HG03460 (cell line): Measurements from ENCODE around the gene SMIM1.
A peak's percentile ranks its signal among the peaks of the same experiment; 100 is the strongest.

ENCODE experiments used
- ATAC-seq: cut with Tn5 transposase; IDR thresholded peaks from one replicate; pipeline ENCODE4 v1.9.1; 2021; ENCODE audit not compliant: unreplicated experiment

The SMIM1 gene

DNA sequence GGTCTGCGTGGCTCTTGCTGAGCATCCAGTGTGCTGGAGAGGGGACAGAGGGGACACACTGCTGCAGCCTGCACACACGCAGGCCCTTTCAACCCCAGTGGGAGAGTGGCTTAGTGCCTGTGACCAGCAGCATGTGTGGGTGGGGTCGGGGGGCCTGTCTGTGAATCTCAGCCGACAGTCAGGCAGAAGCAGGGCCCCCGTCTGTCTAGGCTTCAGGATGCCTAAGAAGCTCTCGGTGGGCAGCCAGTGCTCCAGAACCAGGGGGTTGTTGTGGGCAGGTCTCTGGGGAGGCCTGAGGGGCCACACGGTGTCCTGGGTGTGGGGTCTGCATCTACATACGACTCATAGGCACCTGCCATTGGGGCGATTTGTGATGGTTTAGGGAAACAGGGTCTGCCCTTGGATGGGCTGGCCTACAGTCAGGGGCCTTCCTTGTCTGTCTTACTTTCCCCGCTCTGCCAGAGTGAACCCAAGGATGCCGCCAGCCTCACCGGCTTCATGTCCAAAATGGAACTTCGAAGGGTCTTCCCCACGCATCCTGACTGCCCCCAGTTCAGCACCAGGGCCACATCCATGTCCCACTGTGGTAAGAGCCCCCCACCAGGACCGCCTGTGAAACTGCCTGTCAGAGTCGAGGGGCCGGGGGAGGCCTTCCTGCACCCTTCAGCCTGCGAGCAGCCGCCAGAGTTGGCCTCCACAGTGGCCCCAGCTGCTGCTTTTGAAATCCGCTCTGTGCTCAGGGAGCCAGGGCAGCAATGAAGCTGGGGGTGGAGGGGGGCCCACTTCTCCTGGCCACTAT lies 18.7 kb upstream of the SMIM1 start:
- ATAC-seq: no peak

DNA sequence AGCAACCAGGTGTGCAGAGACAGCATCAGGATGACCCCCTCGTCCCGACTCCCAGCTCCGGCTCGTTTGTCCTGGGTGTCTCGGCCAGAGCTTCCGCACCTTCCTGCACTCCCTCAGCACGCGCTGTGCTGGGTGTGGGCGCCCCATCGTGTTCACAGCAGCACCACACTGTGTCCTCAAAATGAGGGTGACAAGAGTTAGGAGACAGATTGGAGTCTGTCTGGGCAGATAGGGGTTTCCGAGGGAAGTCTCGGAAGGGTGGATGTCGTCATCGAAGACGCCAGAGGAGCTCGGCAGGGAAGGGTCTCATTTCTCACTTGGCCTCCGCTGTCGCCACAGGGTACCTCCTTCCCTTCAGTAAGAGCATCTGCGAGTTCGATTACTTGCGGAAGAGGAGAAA lies 16.2 kb upstream of the SMIM1 start:
- no peak for ATAC-seq

DNA sequence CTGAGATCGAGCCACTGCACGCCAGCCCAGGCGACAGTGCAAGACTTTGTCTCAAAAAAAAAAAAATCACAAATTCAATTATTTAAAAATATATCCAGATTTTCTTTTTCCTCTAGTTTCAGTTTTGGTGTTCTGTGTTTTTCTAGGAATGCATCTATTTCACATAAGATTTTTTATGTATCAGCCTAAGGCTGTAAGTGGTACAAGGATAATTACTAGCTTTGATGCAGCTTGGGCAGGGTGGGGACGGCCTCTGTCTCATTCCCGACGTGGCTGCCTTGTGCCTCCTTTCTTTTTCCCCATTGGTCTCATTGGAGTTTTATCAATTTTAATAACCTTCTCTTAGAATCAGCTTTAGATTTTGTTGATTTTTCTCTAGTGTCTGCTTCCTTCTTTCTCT lies 13.4 kb upstream of the SMIM1 start:
- no peak for ATAC-seq

DNA sequence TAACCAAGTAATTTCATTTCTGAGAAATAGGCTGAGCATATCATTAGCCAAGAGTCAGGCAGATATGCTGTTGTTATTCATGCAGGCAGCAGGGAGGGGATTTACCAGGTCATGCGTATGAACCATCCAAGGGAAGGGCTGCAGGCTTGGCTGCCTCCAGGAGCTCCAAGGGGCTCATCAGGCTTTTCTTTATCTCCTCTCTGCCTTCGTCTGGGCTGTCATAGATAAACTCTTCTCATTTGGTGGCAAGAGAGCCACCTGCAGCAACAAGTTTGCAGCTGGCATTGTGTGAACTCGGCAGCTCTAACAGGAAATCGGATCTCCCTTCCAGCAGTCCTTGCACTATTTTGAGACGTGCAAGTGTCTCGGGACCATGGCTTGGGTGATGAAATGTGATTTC lies 12.8 kb upstream of the SMIM1 start:
- ATAC-seq: no peak

DNA sequence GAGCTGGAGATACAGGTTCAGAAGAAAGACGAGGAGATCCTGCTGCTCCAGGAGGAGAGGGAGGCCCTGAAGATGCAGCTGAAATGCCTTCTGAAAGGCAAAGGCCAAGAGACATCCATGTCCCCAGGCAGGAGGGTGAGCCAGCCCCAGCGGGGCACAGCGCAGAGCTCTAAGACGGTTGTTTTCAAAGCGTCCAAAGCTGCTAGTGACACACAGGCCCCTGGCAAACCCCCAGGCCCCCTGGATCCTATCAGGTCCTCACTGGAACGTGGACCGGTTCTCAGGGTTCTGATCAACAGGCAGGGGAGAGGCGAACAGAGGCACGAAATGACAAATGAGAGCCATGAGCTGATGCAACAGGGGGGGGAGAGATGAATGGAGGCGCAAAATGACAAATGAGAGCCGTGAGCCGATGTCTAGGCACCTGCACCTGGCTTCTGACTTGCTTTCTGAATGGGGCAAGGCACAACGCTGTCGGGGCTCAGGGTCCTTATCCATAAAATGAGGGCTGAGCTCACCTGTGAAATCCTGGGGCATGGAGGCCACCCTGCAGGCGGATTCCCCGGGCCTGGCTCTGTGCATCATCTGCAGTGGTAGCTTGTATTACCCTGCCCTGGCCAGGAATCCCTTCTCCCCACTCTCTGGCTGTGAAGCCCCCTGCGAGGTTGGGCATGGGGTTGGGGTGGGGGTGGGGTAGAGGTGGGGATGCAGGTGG lies 11.1 kb upstream of the SMIM1 start:
- no peak for ATAC-seq

DNA sequence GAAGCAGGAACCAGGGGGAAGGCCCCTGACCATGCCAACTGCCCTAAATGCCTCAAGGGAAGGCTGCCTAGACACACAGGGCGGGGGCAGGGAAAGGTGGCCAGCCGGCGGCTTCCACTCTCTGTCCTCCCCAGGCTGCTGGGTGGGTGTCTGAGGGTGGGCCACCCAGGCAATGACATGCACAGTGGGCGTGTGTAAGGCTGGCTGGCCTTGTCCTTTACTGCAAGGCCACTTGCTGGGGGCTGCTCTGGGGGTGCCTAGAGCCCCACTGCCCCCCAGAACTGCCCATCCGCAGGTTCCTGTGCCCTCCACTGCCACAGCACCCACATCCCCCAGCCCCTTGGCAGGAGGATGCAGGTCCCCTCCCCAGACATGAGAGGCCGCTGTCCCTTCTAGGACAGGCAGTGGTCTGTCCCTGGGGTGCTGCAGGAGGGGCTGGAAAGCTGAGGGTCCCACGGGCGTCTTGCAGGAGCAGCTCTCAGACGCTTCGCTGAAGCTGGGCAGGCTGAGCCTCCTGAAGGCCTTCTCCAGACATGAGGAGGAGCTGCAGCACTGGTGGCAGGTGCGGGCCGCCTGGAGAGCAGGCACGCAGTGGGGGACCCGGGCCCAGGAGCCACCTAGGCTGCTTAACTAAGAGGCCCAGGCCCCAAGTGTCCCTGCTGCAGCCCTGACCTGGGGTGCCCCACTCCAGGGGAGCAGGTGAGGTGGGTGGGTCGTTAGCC lies 10.2 kb upstream of the SMIM1 start:
- no peak for ATAC-seq

DNA sequence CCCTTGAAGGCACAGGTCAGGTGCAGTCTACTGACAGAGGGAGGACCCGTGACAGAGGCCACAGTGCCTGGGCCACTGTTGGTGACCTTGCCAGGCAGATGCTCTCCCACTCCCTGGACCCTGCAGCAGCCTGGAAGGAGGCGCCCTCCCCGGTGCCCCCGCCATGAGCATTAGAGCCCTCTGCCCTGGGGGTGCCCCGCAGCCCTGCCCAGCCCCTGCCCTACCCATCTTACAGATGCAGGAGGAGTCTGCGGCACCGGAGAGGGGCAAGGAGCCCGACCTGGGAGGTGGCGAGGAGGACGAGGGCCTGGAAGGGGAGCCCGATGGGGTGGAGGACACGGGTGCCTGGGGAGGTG lies 9.7 kb upstream of the SMIM1 start:
- ATAC-seq: no peak

DNA sequence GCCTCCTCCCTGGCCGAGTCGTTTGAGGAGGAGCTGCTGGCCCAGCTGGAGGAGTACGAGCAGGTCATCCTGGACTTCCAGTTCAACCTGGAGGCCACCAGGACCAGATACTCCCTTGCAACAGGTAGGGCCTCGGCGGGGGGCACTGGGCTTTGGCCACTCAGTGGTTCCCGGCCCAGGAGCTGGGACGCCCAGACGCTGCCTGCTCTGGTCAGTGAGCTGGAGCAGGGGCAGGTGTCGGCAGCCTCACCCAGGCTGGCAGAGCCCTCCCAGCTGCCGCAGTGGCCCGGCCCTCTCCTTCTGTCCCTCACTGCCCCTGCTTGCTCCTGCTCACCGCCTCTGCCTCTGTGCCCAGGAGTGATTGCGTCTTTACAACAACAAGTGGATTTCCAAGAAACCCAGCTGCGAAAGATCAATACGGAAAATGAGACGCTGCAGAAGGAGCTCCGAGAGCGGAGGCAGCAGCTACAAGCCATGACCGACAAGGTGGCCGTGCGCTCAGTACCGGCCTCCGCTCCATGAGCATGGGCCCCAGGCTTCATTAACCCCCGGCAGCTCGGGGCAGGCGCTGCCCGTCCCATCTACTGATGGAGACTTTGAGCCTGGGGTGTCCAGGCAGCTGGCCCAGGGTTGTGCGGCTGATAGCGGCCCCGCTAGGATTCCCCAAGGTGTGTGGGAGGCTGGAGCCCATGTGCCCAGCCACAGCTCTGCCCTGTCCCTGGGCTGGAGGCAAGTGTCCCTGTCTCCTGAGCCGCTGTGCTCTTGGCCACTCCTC lies 9.0 kb upstream of the SMIM1 start:
- no peak for ATAC-seq

DNA sequence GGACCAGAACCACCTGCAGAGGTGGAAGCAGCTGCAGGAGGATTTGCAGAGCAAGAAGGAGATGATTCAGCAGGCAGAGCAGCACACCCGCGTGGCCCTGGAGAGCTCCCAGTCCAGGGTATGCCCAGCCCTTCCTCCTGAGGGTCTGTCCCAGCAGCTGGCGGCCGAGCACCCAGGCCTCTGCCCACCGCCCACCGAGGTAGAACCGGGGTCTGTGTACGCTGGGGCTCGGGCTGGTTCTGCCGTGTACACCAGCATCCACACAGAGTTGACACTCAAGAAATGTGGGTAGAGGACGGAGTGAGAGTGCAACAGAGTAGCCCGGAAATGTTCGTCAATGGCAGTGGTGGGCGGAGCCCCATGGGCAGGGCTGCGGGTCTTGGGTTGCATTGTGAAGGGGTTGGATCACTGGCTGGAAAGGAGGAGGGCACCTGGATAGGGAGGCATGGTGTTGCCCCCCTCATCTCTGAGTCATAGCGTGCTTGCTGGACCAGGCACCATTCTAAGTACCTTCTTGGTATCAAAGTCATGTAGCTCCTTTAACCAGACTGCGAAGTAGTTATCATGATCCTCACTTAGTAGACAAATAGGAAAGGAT lies 5.1 kb upstream of the SMIM1 start:
- no peak for ATAC-seq

DNA sequence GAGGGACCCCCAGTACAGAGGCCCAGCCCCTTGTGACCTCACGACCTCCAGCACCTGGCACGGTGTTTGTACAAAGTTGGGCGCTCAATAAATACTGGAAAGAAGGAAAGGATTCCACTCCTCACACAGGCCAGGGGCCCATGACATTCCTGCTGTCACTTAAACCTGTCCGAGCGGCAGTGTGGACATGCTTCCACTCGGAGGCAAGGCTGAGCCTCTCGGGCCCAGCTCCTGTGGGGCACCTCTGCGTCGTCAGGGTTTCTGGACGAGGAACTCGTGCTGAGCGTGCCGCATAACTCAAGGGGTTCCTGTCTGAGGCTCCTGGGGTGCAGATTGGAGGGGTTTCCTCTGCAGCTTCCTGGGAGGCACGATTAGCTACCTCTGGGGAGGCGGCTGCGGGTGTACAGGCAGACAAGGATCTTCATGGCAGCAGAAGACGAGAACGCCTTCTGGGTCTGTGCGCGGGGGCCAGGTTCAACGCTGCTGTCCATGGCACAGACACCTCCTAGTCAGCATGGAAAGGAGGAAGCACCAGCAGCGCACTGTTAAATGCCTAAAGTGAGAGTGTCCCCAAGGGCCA lies 3.6 kb upstream of the SMIM1 start:
- ATAC-seq: no peak

DNA sequence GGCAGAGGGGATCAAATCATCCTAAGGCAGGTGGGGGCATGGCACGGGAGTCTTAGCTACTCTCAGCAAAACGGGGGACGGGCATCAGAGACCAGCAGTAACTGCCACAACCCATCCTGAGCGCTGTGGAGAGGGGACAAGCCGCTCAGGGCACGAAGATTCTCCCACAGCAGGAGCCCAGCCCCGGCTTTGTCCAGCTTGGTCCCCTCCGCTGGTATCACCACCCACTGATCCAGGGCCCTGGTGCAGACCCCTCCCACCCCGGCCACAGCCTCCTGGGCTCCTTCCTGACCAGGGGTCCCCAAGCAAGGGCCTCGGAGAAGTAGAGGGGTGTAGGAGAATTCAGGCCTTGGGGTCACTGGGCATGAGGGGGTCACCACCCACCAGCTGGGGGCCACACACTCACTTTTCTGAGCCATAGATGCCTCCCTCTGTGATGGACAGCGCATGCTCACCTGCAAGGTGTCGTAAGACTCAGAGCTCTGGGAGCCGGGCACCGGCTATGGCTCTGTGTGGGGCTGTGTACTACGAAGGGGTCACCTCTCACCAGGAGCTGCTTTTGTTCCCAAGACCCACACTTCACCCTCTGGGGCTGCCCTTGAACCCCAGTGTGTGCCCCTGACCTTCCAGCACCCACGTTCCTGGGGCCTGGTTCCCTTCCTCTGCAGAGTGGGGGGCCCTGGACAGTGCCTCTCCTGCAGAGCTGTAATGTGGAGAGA lies 2.3 kb upstream of the SMIM1 start:
- no peak for ATAC-seq

DNA sequence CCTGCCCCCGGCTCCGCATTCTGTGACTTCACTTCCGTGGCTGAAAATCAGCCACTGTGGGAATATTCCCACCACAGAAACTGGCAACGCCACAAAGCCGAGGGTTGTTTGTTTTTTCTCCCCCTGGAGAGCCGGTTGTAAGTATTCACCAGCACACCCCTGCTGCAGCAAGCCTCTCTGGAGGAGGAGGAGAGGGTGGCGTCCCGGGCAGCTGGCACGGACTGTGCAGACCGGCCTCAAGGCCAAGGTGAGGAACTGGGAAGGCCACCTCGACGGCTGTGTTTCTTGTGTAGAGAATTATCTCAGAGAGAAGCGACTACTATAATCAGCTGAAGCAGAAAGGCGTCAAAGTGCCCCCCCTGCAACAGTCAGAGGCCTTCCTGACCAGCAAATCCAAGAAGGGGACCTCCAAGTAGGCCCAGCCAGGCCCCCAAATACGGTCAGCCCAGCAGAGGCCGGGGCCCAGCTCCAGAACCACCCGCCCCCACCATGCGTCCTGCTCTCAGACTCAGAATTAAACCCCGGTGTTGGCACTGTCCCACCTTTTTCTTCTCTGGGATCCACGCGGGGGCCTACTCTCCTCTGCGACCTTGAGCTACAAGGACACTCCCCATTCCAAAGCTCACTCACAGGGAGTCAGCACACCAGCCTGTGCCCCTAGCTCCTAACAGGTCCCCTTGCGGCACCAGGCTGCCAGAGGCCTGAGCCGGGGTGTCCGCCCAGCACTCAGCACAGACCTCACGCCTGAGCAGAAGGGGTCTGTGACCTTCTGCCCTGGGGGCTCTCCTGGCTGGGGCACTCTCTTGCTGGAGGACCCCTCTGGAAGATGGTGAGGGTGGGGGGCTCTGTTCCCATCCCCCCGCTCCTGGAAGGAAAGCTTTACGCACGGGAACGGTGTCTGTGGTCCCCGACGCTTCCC lies 1.2 kb upstream of the SMIM1 start:
- ATAC-seq: no peak

DNA sequence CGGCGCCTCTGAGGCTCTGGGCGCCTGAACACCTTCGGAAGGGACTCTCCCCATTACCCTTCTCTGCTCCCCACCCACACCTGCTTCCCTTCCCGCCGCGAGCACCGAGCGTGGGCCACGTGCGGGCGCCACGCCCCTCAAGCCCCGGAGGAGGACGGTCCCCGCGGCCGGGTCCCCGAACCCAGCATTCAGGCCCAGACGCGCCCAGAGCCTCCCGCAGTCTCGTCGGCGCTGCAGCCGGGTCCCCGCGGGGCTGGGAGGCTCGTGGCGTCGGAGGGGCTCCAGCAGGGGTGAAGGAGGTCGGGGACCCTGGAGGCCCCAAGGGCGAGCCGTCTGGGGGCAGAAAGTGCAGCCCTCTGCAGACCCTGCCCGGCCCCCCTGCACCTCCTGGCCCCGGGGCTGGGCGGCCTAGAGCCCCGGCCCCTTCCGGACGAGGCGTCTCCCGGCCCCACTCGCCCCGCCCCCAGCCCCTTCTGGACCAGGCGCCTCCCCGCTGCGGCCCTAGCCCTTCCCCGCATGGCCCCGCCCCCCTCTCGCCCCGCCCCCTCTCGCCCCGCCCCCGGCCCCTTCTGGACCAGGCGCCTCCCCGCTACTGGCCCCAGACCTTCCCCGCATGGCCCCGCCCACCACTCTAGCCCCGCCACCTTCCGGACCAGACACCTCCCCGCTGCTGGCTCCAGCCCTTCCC lies 378 bp upstream of the SMIM1 start:
- ATAC-seq: peak; percentile 67

DNA sequence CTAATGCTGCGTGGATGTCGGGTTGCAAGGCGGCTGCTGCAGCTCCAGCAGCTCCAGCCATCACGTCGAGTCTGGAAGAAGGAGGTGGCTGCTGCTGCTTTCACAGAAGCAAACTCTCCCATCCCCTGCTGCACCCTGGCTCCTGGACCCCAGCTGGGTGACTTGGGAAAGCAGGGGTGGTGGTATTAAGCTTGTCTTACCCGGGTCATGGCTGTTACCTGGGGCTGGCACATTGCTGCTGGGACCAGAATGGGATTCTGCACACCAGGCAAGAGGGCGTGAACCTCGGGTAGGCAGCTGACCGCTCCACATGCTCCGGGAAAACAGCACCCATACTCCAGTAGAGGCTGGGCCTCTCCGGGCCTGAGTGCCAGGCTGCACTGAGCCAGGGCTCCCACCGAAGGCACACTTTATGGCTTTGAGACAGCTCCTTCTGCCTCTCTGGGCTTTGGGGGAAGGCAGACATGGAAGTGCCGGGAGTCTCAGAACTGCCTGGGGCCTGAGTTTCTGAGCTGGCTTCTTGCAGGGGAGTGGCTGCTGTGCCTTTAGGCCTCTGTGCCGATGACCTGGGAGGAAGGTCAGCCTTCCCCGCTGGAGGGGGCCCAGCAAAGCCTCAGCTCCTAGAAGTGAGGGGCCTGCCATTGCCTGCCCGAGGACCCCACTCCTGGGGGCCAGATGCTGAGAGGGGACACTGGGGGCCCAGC lies 1.2 kb downstream of the SMIM1 start:
- no peak for ATAC-seq

DNA sequence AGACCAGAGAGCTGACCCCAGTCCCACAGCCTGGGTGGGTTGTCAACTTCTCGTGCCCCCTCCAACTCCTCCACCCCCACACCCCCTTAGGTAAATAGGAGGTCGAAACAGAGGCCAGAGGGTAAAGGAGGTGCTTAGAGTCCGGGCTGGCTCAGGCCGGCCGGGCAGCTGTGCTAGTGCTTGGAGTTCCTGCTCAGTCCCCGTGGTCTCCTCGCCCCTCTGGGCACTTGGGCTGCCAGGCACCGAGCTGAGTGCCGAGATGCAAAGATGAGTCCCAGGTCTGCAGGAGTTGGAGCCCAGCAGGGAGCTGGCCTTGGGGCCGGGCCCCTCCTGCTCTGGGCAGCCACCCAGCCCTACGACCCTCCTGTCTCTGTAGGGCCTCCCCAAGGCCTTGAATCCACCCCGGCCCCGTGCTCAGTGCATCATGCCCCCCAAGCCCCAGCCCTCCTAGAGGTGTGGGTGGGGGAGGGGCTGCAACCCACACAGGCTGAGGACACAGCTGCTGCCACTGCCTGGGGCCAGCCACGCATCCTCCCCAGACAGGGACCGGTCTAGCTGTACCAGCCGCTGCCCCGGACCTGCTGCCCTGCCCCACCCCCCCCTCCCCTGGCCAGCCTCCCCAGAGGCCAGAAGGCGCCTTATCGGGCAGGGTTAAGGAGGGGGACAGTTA lies 1.9 kb downstream of the SMIM1 start:
- ATAC-seq: no peak

DNA sequence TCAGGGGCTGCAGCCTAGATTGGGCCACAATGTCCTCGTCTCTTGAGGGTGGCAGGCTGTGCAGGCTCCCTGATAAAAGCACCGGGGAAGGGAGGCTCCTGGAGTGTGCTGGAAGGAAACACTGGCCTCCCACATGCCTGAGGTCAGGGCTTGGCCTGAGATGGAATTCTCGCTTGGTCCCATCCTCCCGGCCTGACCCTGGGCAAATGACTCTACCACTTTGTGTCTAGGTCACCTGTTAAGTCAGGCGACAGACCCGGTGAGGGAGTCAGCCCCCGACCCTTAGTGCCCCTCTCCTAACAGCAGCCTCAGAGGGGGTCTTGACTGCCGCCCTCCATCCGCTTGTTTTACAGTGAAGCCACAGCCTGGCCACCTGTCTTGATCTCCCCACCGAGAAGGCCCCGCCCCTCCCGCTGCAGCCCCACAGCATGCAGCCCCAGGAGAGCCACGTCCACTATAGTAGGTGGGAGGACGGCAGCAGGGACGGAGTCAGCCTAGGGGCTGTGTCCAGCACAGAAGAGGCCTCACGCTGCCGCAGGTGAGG lies 2.5 kb downstream of the SMIM1 start:
- no peak for ATAC-seq
